Spleen (tissue), 11 donors: ENCODE data around the gene GAS6. TPM values are rescaled to one million over a fixed set of nuclear protein-coding genes. Genes with fewer than 3 reads are reported as not detected.

Source experiments
- DNase-seq: peaks from one replicate; pipeline ENCODE4 v3.0.0-alpha.2; 2020
- H3K27ac ChIP-seq, 8 donors: fragments of 200-600 bp; sonication (generic) in 7 of 8; 1 replicate in 4 of 8; 2 replicates in 4 of 8; pipeline versions ENCODE4 v1.5.0 to v1.8.0; 2016 to 2021; ENCODE audit warnings: inconsistent platforms in 4 of 8, mild to moderate bottlenecking in 4 of 8, moderate library complexity in 1 of 8
- H3K27me3 ChIP-seq, 7 donors: fragments of 200-600 bp; sonication (generic) in 6 of 7; replicated peaks in 1 of 7; 1 replicate in 4 of 7; 2 replicates in 3 of 7; pipeline versions ENCODE4 v1.5.0 to v1.8.0; 2016 to 2021; ENCODE audit warnings: inconsistent platforms in 3 of 7, mild to moderate bottlenecking in 1 of 7
- H3K36me3 ChIP-seq, 6 donors: fragments of 200-600 bp; sonication (generic) in 5 of 6; 1 replicate in 4 of 6; 2 replicates in 2 of 6; pipeline versions ENCODE4 v1.5.0 to v1.8.0; 2016 to 2021; ENCODE audit warnings: inconsistent platforms in 2 of 6
- H3K4me1 ChIP-seq, 6 donors: fragments of 200-600 bp; sonication (generic) in 5 of 6; 1 replicate in 3 of 6; 2 replicates in 3 of 6; pipeline versions ENCODE4 v1.5.0 to v1.8.0; 2016 to 2021; ENCODE audit warnings: inconsistent platforms in 3 of 6
- H3K4me3 ChIP-seq, 8 donors: fragments of 200-600 bp; sonication (generic) in 7 of 8; 1 replicate in 4 of 8; 2 replicates in 4 of 8; pipeline versions ENCODE4 v1.5.0 to v1.8.0; 2016 to 2021; ENCODE audit warnings: inconsistent platforms in 4 of 8, mild to moderate bottlenecking in 4 of 8, moderate library complexity in 2 of 8
- H3K9me3 ChIP-seq, 8 donors: fragments of 200-600 bp; sonication (generic) in 7 of 8; 1 replicate in 4 of 8; 2 replicates in 4 of 8; pipeline versions ENCODE4 v1.5.0 to v1.8.0; 2016 to 2021; ENCODE audit warnings: inconsistent platforms in 4 of 8
- POLR2A ChIP-seq, 3 donors: fragments of 450-650 bp; IDR thresholded peaks; one replicate each; pipeline ENCODE4 v1.5.1; 2017; ENCODE audit warnings: antibody characterized with exemption in 3 of 3, mild to moderate bottlenecking in 1 of 3
- POLR2AphosphoS5 ChIP-seq, 3 donors: sonication (generic); formaldehyde crosslinking; IDR thresholded peaks; one replicate each; pipeline ENCODE4 v1.5.1; 2017; ENCODE audit warnings: antibody characterized with exemption in 3 of 3
- WGBS, 5 donors: extraction: QIAGEN DNeasy Blood & Tissue Kit in 3 of 5; methylation state at CpG; one replicate each; pipeline versions ENCODE4 v1.1.5 to v1.1.7; 2013 to 2018; 5-methylcytosine and 5-hydroxymethylcytosine counted together
- intact Hi-C: fragments of 100-400 bp; cut with DNase I; formaldehyde crosslinking; loops from one replicate; pipeline ENCODE4 v1.15.0; 2023; ENCODE audit warnings: low total_unique reads
- polyA plus RNA-seq, 3 donors: library from polyadenylated mRNA; stranded (reverse); fragments of 200-250 nt; gene quantifications; one replicate each; pipeline ENCODE4 v1.2.1, GENCODE V29; 2013
- total RNA-seq, 7 donors: library from RNA; depleted of rRNA in 3 of 7; stranded (reverse); fragments of >200 nt in 3 of 7; fragmentation: NEBNext Ultra II Directional in 4 of 7; extraction: Animal tissue kit (Norgen Biotek cat#: 25700) in 4 of 7; gene quantifications; one replicate each; pipeline versions ENCODE4 v1.1.0 to v1.2.1, GENCODE V29; 2016 to 2021
- TF ChIP-seq, protein P1 (sequence below), 11 experiments: fragments of 200-600 bp in 7 of 11; fragments of 450-650 bp in 4 of 11; sonication (generic) in 4 of 11; IDR thresholded peaks in 8 of 11; conservative IDR thresholded peaks in 3 of 11; 1 replicate in 7 of 11; 2 replicates in 4 of 11; pipeline versions ENCODE4 v1.4.0 to v1.8.0; 2016 to 2021; ENCODE audit warnings: antibody characterized with exemption in 11 of 11, inconsistent platforms in 4 of 11, mild to moderate bottlenecking in 1 of 11
- donor health status: healthy with polysubstance abuse.
- donor health status: DM: no; HTN: no; CAD: no; lungs with moderate emphysema.
- donor health status: DM: no; HTN: no; CAD: no.
- donor health status: Bipolar disorder and iron deficiency.
- donor health status: healthy.
- donor health status: DM: no; HTN: no; CAD: no.
- donor health status: DM: yes; HTN: yes; CAD: no.

GAS6 gene
- total and polyA plus RNA-seq, 10 donors = 16.7 to 54.5 (median 35.0) TPM

DNA sequence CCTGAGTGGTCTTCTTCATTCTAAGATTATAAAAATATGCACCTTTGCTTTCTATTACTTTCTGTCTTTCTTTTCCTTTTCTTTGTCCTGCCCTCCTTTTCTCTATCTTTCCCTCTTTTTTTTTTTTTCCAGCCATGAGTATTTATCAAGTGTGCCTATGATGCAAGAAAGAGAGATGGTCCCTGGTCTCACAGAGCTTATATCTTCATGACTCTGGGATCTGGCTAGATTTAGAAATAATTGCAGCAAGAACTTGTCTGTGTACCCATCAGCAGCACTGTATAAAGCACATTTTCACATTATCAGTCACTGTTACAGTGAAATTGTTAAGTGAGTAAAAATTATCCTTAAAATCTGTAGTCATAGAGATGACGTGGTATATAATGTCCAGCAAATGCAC is 31.6 kb upstream of the GAS6 start:
- H3K36me3 ChIP-seq = no peaks in the 10 kb centered on the region
- TF ChIP-seq POLR2AphosphoS5 (IDR thresholded peaks at IDR 0.05) (no peak), POLR2A (IDR thresholded peaks at IDR 0.05) (no peak)
- TF ChIP-seq, protein P1, sequence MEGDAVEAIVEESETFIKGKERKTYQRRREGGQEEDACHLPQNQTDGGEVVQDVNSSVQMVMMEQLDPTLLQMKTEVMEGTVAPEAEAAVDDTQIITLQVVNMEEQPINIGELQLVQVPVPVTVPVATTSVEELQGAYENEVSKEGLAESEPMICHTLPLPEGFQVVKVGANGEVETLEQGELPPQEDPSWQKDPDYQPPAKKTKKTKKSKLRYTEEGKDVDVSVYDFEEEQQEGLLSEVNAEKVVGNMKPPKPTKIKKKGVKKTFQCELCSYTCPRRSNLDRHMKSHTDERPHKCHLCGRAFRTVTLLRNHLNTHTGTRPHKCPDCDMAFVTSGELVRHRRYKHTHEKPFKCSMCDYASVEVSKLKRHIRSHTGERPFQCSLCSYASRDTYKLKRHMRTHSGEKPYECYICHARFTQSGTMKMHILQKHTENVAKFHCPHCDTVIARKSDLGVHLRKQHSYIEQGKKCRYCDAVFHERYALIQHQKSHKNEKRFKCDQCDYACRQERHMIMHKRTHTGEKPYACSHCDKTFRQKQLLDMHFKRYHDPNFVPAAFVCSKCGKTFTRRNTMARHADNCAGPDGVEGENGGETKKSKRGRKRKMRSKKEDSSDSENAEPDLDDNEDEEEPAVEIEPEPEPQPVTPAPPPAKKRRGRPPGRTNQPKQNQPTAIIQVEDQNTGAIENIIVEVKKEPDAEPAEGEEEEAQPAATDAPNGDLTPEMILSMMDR (IDR thresholded peaks at IDR 0.05 in 8 of 11, conservative IDR thresholded peaks at IDR 0.05 in 3 of 11) = no peak
- intact Hi-C loops = no loop called here
- no peaks in the 10 kb centered on the region for H3K9me3 ChIP-seq
- H3K27me3 ChIP-seq = peaks cover 0 to 37% (median 0%) of the 10 kb centered on the region in 7 donors
- no peaks in the 10 kb centered on the region for H3K4me1 ChIP-seq
- WGBS, 5 donors = 90 to 94% (median 93%) methylated on average over 1 of the region's 1 CpG
- DNase-seq = no peak
- H3K4me3 ChIP-seq = no peak overlapping the region
- no peak overlapping the region for H3K27ac ChIP-seq

GRCh38 chr13:113890774-113891480 is 27.1 kb upstream of the GAS6 start:
- TF ChIP-seq POLR2AphosphoS5 (IDR thresholded peaks at IDR 0.05) = no peak
- TF ChIP-seq, protein P1 (IDR thresholded peaks at IDR 0.05 in 8 of 11, conservative IDR thresholded peaks at IDR 0.05 in 3 of 11) = no peak
- no peak for TF ChIP-seq POLR2A (IDR thresholded peaks at IDR 0.05)
- H3K4me1 ChIP-seq = no peaks in the 10 kb centered on the region
- H3K4me3 ChIP-seq = no peak overlapping the region
- intact Hi-C loops = no loop called here
- no peaks in the 10 kb centered on the region for H3K36me3 ChIP-seq
- H3K27ac ChIP-seq = no peak overlapping the region
- no peak for DNase-seq
- 64 to 85% (median 75%) methylated on average over 2 of the region's 2 CpGs for WGBS, 5 donors
- H3K27me3 ChIP-seq = peaks cover 0 to 20% (median 0%) of the 10 kb centered on the region in 7 donors
- H3K9me3 ChIP-seq = no peaks in the 10 kb centered on the region

DNA sequence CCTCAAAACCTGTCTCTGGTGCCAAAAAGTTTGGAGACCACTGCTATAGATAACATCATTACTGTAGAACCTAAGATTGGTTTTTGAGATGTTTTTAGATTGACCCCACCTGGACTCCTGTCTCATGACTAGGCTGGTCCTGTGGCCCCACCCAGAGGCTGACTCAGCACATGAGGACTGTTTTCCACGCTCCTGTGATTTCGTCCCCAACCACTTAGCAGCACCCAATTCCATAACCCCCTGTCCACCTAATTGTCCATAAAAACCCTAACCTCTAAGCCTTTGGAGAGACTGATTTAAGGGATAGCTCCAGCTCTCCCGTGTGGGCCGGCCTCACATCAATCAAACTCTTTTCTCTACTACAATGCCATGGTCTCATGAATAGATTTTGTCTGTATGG is 25.6 kb upstream of the GAS6 start:
- H3K4me3 ChIP-seq = no peak overlapping the region
- 86 to 92% (median 90%) methylated on average over 4 of the region's 4 CpGs for WGBS, 5 donors
- no peaks in the 10 kb centered on the region for H3K4me1 ChIP-seq
- intact Hi-C loops = no loop called here
- H3K27ac ChIP-seq = no peak overlapping the region
- peaks cover 0 to 7% (median 0%) of the 10 kb centered on the region in 7 donors for H3K27me3 ChIP-seq
- TF ChIP-seq POLR2A (IDR thresholded peaks at IDR 0.05) = no peak
- TF ChIP-seq POLR2AphosphoS5 (IDR thresholded peaks at IDR 0.05) = no peak
- TF ChIP-seq, protein P1 (IDR thresholded peaks at IDR 0.05 in 8 of 11, conservative IDR thresholded peaks at IDR 0.05 in 3 of 11) = no peak
- no peaks in the 10 kb centered on the region for H3K9me3 ChIP-seq
- no peaks in the 10 kb centered on the region for H3K36me3 ChIP-seq
- DNase-seq = no peak

- TF ChIP-seq POLR2AphosphoS5 (IDR thresholded peaks at IDR 0.05) = no peak
- no peak for TF ChIP-seq POLR2A (IDR thresholded peaks at IDR 0.05)
- TF ChIP-seq, protein P1 (IDR thresholded peaks at IDR 0.05 in 8 of 11, conservative IDR thresholded peaks at IDR 0.05 in 3 of 11) = no peak
- no peak overlapping the region for H3K27ac ChIP-seq
- no peaks in the 10 kb centered on the region for H3K4me1 ChIP-seq
- no peaks in the 10 kb centered on the region for H3K36me3 ChIP-seq
- no peaks in the 10 kb centered on the region for H3K9me3 ChIP-seq
- intact Hi-C loops = no loop called here
- peaks cover 0 to 5% (median 0%) of the 10 kb centered on the region in 7 donors for H3K27me3 ChIP-seq
- H3K4me3 ChIP-seq = no peak overlapping the region
- WGBS, 5 donors = 83 to 88% (median 88%) methylated on average over 4 of the region's 4 CpGs
- DNase-seq = no peak
Measured at GRCh38 chr13:113888701-113889330, 24.9 kb upstream of the GAS6 start.
